ENCODE measurements around the gene LRRC26.

Gene LRRC26

GRCh38 chr9:137198902-137199283 lies 29.0 kb upstream of the LRRC26 start:
- DNase-seq: no peak

- no peak for DNase-seq
Measured at GRCh38 chr9:137198051-137198901, 28.4 kb upstream of the LRRC26 start.

GRCh38 chr9:137195525-137196220 lies 25.8 kb upstream of the LRRC26 start:
- no peak for DNase-seq

- no peak for DNase-seq
Measured at GRCh38 chr9:137194909-137195308, 25.1 kb upstream of the LRRC26 start.

GRCh38 chr9:137194388-137194787 lies 24.5 kb upstream of the LRRC26 start:
- DNase-seq: no peak

- DNase-seq: no peak
Measured at GRCh38 chr9:137193771-137194170, 23.9 kb upstream of the LRRC26 start.

GRCh38 chr9:137192859-137193258 lies 23.0 kb upstream of the LRRC26 start:
- no peak for DNase-seq

- DNase-seq: no peak
Measured at GRCh38 chr9:137192448-137192780, 22.6 kb upstream of the LRRC26 start.

- no peak for DNase-seq
Measured at GRCh38 chr9:137191691-137192447, 22.0 kb upstream of the LRRC26 start.

GRCh38 chr9:137191245-137191644 lies 21.4 kb upstream of the LRRC26 start:
- no peak for DNase-seq

GRCh38 chr9:137190315-137190856 lies 20.5 kb upstream of the LRRC26 start:
- DNase-seq: no peak

- no peak for DNase-seq
Measured at GRCh38 chr9:137189297-137190295, 19.7 kb upstream of the LRRC26 start.

GRCh38 chr9:137188490-137189296 lies 18.8 kb upstream of the LRRC26 start, which contains the start of the genes ANAPC2 and SSNA1:
Gene ANAPC2, minus strand, starts transcription at chr9:137188560. Its CDS starts 28 bp downstream, at chr9:137188532.
Gene SSNA1, plus strand, starts transcription at chr9:137188676. Its CDS starts 51 bp downstream, at chr9:137188727.
- peak; percentile 77 for DNase-seq

- DNase-seq: no peak
Measured at GRCh38 chr9:137188086-137188489, 18.2 kb upstream of the LRRC26 start.

GRCh38 chr9:137187386-137187785 lies 17.5 kb upstream of the LRRC26 start:
- DNase-seq: no peak

- DNase-seq: no peak
Measured at GRCh38 chr9:137186385-137186784, 16.5 kb upstream of the LRRC26 start.

- no peak for DNase-seq
Measured at GRCh38 chr9:137185921-137186320, 16.1 kb upstream of the LRRC26 start.

GRCh38 chr9:137184881-137185660 lies 15.2 kb upstream of the LRRC26 start:
- DNase-seq: no peak

GRCh38 chr9:137183980-137184595 lies 14.2 kb upstream of the LRRC26 start:
- DNase-seq: no peak

- no peak for DNase-seq
Measured at GRCh38 chr9:137182836-137183235, 13.0 kb upstream of the LRRC26 start.
